ENCODE measurements around the gene PTPN1.

- TF ChIP-seq CTCF (tag by site-specific recombination; IDR thresholded peaks at IDR 0.05) (no peak), RBAK (tag by site-specific recombination; IDR thresholded peaks at IDR 0.05) (no peak), BCL6B (tag by site-specific recombination; IDR thresholded peaks at IDR 0.05) (no peak), GLIS2 (tag by site-specific recombination; IDR thresholded peaks at IDR 0.05) (no peak), ZNF121 (tag by site-specific recombination; IDR thresholded peaks at IDR 0.05) (no peak), ZNF677 (tag by site-specific recombination; IDR thresholded peaks at IDR 0.05) (no peak), ZNF510 (tag by site-specific recombination; IDR thresholded peaks at IDR 0.05; ENCODE audit: insufficient replicate concordance) (no peak), ZNF223 (tag by site-specific recombination; IDR thresholded peaks at IDR 0.05) (no peak), REST (tag by site-specific recombination; IDR thresholded peaks at IDR 0.05) (no peak), ZNF580 (tag by site-specific recombination; IDR thresholded peaks at IDR 0.05) (no peak), ZBTB26 (tag by site-specific recombination; optimal IDR thresholded peaks at IDR 0.05) (no peak)
Observed at GRCh38 chr20:50504231-50504823, 5.9 kb upstream of the PTPN1 start.
